ENCODE data around the gene SHROOM3. TPM values are rescaled to one million over a fixed set of nuclear protein-coding genes. Genes with fewer than 3 reads are reported as not detected.
A peak's percentile ranks its signal among the peaks of the same experiment; 100 is the strongest.

Gene SHROOM3
- total RNA-seq, 1 experiment from 2014 or later = 27.6 TPM

DNA sequence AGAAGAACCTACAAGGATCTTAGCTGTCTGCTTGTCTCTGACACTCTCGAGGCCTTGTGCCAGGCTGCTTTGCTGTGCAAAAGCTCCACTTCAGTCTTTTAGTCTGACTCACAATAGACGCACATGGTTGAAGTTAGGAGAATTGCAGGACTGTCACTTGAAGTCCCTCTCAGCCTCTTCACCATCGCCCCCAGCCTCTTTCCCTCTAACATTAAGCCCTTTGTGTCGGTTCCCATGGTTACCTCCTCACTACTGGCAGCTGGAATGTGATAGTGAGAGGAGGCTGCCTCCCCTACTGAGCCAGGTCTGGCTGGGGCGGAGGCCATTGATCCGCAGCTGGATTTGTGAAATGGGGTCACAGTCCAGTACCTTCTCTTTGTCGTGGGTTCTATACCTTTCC lies 261.1 kb downstream of the SHROOM3 start:
- Histone ChIP-seq H4K91ac (ENCODE audit: insufficient read length, low read depth, low read length) (no peak overlapping the region), H3T11ph (ENCODE audit: low read length) (no peak overlapping the region), H3K4me1 (ENCODE audit: insufficient read depth, low read length) (peaks cover 34% of the 10 kb centered on the region), H3K23me2 (ENCODE audit: insufficient read length, low read depth, low read length, poor library complexity, severe bottlenecking) (no peaks in the 10 kb centered on the region), H3K18ac (ENCODE audit: insufficient read length, low read depth, low read length) (no peak overlapping the region), H3K4ac (ENCODE audit: low read depth, low read length) (no peak overlapping the region), H4K8ac (replicated peaks; ENCODE audit: insufficient read length, low read depth, low read length) (no peak overlapping the region), H4K20me1 (ENCODE audit: control insufficient read depth, insufficient read depth, insufficient read length) (no peaks in the 10 kb centered on the region), H2BK5ac (ENCODE audit: insufficient read length, low read length) (no peak overlapping the region), H3K4me2 (ENCODE audit: insufficient read depth, insufficient read length, low read length) (no peak overlapping the region), H2AK5ac (ENCODE audit: insufficient read length, low read length) (no peak overlapping the region), H2AFZ (ENCODE audit: low read length) (no peak overlapping the region), H4K5ac (ENCODE audit: insufficient read length, low read depth, low read length) (no peak overlapping the region), H2BK12ac (ENCODE audit: insufficient read length, low read depth, low read length) (no peak overlapping the region), H3K9ac (ENCODE audit: extremely low read depth, insufficient read length, low read length) (no peak overlapping the region), H3K79me1 (ENCODE audit: insufficient read depth, low read depth, low read length, poor library complexity, severe bottlenecking) (peaks cover 10% of the 10 kb centered on the region), H3K27ac (ENCODE audit: insufficient read length, low read depth, low read length) (no peak overlapping the region), H3K79me2 (ENCODE audit: insufficient read depth, low read length) (peaks cover 32% of the 10 kb centered on the region; the same call in 1 of the 2 replicates), H3K14ac (ENCODE audit: insufficient read depth, low read length) (no peak overlapping the region), H3K9me3 (ENCODE audit: control insufficient read depth, low read depth, low read length) (no peaks in the 10 kb centered on the region), H3K27me3 (ENCODE audit: insufficient read depth, low read length) (no peaks in the 10 kb centered on the region; the same call in 1 of the 2 replicates), H3K23ac (ENCODE audit: insufficient read length, low read depth, low read length) (no peak overlapping the region), H2BK20ac (ENCODE audit: low read depth, low read length, poor library complexity, severe bottlenecking) (no peak overlapping the region), H2BK120ac (ENCODE audit: low read depth, low read length, poor library complexity, severe bottlenecking) (no peak overlapping the region), H3K56ac (ENCODE audit: insufficient read length, low read depth, low read length) (no peak overlapping the region), H2BK15ac (ENCODE audit: low read depth, low read length) (no peak overlapping the region)
- Mint-ChIP-seq H3K4me3 (peak overlapping the region in 1 of 2 experiments; percentile 42; a peak in 3 of 5 replicates), H3K27ac (peak overlapping the region; percentile 58 to 91 (median 89); a peak in 5 of 7 replicates), H3K4me1 (peaks cover 62 to 74% of the 10 kb centered on the region in 2 experiments), H3K9me3 (no peaks in the 10 kb centered on the region), H3K27me3 (ENCODE audit: low read depth) (no peaks in the 10 kb centered on the region), H3K36me3 (ENCODE audit: insufficient read depth in 1 of 3, low read depth in 3 of 3) (peaks cover 0 to 6% (median 3%) of the 10 kb centered on the region in 3 experiments; a peak in 1 of 7 replicates)
- WGBS (ENCODE audit: extremely low coverage, insufficient read length, low lambda C conversion rate) = no CpG with 5 or more reads among the region's 7 CpGs
- TF ChIP-seq, protein P1, sequence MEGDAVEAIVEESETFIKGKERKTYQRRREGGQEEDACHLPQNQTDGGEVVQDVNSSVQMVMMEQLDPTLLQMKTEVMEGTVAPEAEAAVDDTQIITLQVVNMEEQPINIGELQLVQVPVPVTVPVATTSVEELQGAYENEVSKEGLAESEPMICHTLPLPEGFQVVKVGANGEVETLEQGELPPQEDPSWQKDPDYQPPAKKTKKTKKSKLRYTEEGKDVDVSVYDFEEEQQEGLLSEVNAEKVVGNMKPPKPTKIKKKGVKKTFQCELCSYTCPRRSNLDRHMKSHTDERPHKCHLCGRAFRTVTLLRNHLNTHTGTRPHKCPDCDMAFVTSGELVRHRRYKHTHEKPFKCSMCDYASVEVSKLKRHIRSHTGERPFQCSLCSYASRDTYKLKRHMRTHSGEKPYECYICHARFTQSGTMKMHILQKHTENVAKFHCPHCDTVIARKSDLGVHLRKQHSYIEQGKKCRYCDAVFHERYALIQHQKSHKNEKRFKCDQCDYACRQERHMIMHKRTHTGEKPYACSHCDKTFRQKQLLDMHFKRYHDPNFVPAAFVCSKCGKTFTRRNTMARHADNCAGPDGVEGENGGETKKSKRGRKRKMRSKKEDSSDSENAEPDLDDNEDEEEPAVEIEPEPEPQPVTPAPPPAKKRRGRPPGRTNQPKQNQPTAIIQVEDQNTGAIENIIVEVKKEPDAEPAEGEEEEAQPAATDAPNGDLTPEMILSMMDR (conservative IDR thresholded peaks at IDR 0.05) = no peak
- DNase-seq = peak; percentile 90
